Measurements from ENCODE around the gene CPO.
"Not testable (repeated sequence)": the region's sequence is repeated elsewhere in the genome, so short reads cannot be mapped to it uniquely, and the experiment has no call there.

The CPO gene, protein sequence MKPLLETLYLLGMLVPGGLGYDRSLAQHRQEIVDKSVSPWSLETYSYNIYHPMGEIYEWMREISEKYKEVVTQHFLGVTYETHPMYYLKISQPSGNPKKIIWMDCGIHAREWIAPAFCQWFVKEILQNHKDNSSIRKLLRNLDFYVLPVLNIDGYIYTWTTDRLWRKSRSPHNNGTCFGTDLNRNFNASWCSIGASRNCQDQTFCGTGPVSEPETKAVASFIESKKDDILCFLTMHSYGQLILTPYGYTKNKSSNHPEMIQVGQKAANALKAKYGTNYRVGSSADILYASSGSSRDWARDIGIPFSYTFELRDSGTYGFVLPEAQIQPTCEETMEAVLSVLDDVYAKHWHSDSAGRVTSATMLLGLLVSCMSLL

GRCh38 chr2:206939340-206939739, at the start of gene CPO:
Gene CPO, plus strand, starts transcription at chr2:206939518. Its CDS starts 82 bp downstream, at chr2:206939600.
- no peak within 1 kb of the TSS for H3K4me3 ChIP-seq (ENCODE audit: low read depth, low read length)

GRCh38 chr2:206890179-206890578, 49.1 kb upstream of the CPO start:
- H3K4me3 ChIP-seq (ENCODE audit: low read depth, low read length) = no peak overlapping the region

- H3K4me3 ChIP-seq (ENCODE audit: low read depth, low read length) = no peak overlapping the region
These were observed 48.4 kb upstream of the CPO start for GRCh38 chr2:206890926-206891325.

DNA sequence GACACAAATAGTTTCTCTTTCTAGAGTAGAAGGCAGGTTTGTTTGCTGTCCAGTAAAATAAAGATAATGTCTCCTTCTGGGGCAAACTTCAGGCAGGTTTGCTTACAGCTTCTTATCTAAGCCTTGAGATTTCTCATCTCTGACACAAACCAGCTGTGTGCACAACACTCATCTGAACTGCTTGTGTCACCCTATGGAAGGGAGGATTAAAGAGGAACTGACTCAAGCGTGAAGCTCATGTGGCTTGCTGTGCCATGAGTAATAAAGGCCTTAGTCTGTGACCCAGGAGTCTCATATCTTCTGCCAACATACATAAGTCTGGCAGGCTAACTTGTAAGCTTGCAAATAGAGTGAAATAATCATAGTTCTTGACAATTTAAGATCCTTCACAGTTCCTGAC, 24.2 kb upstream of the CPO start:
- H3K4me3 ChIP-seq (ENCODE audit: low read depth, low read length) = no peak overlapping the region

DNA sequence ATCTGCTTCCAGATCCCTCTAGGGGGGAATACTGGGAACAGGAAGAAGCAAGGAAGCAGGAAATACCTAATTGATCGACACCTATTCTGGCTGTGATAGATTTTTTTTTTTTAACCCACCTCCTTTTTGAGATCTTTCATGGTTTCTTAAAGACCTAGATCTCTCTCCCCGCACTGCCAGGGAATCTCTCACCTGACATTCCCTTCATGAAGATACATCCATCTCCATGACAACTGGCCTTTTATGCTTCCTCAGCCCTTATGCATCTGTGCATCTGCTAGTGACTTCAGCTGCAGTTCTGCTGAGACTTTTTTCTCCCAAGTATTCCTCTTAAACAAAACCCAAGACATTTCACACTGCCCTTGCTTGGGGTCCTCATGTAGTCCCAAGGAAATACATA, 21.1 kb upstream of the CPO start:
- no peak overlapping the region for H3K4me3 ChIP-seq (ENCODE audit: low read depth, low read length)

GRCh38 chr2:206920310-206920709, 19.0 kb upstream of the CPO start:
- H3K4me3 ChIP-seq (ENCODE audit: low read depth, low read length) = no peak overlapping the region

- H3K4me3 ChIP-seq (ENCODE audit: low read depth, low read length) = no peak overlapping the region
These were observed 18.4 kb upstream of the CPO start for GRCh38 chr2:206920951-206921350.

GRCh38 chr2:206921529-206921928, 17.8 kb upstream of the CPO start:
- H3K4me3 ChIP-seq (ENCODE audit: low read depth, low read length) = no peak overlapping the region

- no peak overlapping the region for H3K4me3 ChIP-seq (ENCODE audit: low read depth, low read length)
These were observed 3.1 kb upstream of the CPO start for GRCh38 chr2:206935991-206936842.

- H3K4me3 ChIP-seq (ENCODE audit: low read depth, low read length) = no peak overlapping the region
These were observed 2.5 kb upstream of the CPO start for GRCh38 chr2:206936843-206937230.

GRCh38 chr2:206937555-206937954, 1.8 kb upstream of the CPO start:
- no peak overlapping the region for H3K4me3 ChIP-seq (ENCODE audit: low read depth, low read length)

GRCh38 chr2:206940546-206940945, 1.2 kb downstream of the CPO start:
- no peak overlapping the region for H3K4me3 ChIP-seq (ENCODE audit: low read depth, low read length)

DNA sequence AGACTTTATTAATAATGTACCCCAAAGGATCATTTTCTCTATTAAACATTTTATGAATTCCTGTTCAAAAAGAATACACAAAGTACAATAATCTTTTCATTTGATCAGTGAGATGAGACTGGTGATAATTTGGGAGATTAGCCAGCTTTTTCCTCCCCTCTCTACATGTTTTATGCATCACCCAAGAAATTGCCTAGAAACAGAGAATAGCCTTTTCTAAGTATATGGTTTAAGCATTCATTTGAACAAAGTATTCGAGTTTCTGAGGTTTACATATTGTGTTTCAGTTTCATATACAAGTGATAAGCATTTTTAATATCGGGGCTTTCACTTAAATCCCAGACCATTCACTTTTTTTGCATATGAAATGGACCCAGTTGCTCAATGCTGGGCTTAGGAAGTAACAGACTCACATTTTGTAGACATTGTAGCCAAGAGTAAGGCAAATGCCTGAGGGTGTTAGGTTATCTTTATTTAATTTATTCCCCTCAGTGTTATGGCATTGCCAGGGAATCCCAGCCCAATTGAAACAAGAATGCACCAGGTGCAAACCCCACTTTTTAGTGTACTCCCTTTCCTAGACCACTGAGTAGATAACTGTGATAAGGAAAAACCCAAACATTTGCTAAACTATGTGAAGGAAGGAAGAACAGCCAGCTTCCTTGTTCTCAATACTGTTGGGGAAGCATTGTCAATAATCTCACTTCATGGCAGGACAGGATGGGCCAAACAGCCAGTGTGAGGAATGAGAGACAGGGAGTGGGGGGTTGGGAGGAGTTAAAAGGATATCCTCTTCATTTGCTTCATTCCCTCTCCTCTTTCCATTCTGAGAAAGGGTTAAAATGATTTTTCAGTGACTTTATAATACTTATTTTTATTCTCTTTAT, 3.5 kb downstream of the CPO start:
- H3K4me3 ChIP-seq (ENCODE audit: low read depth, low read length) = no peak overlapping the region

DNA sequence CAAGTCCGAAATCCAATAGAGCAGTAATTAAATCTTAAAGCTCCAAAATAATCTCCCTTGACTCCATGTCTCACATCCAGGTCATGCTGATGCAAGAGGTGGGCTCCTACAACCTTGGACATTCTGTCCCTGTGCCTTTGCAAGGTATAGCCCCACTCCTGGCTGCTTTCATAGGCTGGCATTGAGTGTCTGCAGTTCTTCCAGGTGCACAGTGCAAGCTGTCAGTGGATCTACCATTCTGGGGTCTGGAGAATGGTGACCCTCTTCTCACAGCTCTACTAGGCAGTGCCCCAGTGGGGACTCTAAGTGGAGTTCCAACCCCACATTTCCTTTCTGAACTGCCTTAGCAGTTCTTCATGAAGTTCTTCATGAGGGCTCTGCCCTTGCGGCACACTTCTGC, 14.1 kb downstream of the CPO start:
- not testable (repeated sequence) for H3K4me3 ChIP-seq (ENCODE audit: low read depth, low read length)

GRCh38 chr2:206955253-206955652, 15.9 kb downstream of the CPO start:
- no peak overlapping the region for H3K4me3 ChIP-seq (ENCODE audit: low read depth, low read length)

GRCh38 chr2:206958261-206958660, 18.9 kb downstream of the CPO start:
- H3K4me3 ChIP-seq (ENCODE audit: low read depth, low read length) = no peak overlapping the region

DNA sequence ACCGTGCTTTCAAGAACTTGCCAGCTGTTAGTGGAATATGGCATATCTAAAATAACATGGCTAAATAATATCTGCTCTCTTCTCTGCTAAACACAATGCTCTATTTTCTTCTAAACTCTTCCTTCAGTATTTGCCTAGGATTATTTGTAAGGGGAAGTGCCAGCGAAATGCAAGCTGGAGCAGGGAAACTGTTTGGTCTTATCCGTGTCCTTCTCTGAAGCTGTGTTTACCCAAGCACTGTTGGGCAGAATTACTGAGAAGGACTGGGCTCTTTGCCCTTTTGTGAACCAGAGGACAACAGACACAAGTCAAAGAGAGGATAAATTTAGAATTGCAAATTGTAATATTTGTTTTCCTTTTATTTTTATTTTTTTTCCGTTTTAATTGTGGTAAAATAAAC, 23.6 kb downstream of the CPO start:
- H3K4me3 ChIP-seq (ENCODE audit: low read depth, low read length) = no peak overlapping the region

DNA sequence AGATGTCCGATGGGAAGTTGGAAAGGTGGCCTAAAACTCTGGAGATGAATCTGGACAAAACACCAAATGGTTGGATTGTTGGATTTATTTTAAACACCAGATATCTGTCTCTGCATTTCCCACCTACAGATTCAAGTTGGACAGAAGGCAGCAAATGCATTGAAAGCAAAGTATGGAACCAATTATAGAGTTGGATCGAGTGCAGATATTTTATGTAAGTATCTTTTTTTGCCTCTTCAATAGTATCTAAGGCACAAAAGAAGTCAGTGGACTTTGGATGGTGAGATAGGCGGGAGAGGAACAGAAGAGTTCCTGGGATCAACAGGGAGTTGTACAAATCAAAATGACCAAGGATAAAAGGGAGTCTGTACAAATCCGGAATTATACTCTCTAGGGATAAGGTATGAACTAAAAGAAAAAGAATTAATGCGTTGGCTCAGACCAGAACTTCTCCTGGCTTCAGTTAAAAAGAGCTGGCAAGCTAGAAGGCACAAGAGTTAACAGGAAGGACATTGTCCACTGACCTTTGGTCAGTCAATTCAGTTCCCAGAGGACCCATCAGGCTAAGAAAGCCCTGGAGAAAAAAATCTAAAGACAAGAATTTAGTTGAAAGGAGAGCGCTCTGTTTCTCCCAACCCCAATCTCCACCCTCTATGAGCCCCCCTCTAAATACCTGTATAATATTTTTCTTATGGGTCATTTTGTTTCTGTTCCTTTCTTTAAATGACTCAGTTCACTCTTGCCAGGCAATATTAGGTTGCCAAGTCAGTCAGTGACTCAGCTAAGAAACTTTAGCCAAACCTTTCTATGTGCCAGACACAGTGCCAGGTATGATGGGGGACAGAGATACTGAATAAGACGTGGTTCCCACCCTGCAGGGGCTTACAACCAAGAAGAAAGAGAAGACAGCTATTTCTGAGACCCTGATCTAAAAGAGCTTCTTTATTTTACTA, 29.1 kb downstream of the CPO start:
- H3K4me3 ChIP-seq (ENCODE audit: low read depth, low read length) = no peak overlapping the region

DNA sequence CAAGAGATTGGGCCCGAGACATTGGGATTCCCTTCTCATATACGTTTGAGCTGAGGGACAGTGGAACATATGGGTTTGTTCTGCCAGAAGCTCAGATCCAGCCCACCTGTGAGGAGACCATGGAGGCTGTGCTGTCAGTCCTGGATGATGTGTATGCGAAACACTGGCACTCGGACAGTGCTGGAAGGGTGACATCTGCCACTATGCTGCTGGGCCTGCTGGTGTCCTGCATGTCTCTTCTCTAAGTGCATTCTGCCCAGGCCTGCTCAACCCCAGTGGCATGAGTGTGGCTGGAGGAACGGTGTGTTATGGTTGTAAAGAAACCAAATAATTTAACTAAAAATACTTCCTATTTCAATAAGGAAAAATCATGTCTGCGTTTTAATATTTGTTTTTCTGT, 29.9 kb downstream of the CPO start:
- no peak overlapping the region for H3K4me3 ChIP-seq (ENCODE audit: low read depth, low read length)

All from iPS-11a (cell line).